ENCODE measurements around the gene CCT2.

CCT2 gene

DNA sequence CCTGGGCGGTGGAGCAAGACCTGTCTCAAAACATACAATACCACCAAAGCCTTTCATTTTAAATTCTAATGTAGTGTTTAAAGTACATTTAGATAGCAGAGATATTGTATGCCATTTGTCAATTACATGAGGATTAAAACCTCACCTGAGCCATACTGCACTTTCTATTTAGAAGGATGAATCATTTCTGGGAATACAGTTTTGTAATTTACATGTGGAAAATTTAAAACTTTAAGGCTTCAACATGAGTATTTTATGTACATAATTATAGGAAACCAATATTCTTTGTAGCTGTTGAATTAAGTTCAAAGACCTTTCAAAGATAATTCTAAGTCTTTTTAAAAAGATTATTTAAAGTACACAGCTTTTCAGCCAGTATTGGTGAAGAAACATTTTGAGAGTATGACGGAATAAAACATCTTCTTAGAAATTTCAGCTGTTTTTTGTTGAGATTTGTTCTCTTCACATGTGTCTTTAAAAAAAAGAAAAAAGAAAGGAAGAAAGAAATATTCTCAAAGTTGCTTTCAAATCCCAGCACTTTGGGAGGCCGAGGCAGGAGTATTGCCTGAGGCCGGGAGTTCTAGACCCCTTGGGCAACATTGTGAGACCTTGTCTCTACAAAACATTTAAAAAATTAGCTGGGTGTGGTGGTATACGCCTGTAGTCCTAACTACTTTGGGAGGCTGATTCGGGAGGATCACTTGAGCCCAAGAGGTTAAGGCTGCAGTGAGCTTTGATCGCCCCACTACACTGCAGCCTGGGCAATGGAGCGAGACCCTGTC is 34.5 kb upstream of the CCT2 start:
- TF ChIP-seq CTCF (IDR thresholded peaks at IDR 0.05; ENCODE audit: control insufficient read depth, insufficient read depth, low read depth, low read length, missing control alignments) = no peak
- no peak overlapping the region for H3K4me3 ChIP-seq (ENCODE audit: control insufficient read depth, low read depth, low read length)
- DNase-seq (ENCODE audit: low read depth) = no peak

- DNase-seq (ENCODE audit: low read depth) = no peak
- no peak for TF ChIP-seq CTCF (IDR thresholded peaks at IDR 0.05; ENCODE audit: control insufficient read depth, insufficient read depth, low read depth, low read length, missing control alignments)
- no peak overlapping the region for H3K4me3 ChIP-seq (ENCODE audit: control insufficient read depth, low read depth, low read length)
Measured at GRCh38 chr12:69553628-69554248, 31.5 kb upstream of the CCT2 start.

- DNase-seq (ENCODE audit: low read depth) = peak; percentile 80
- H3K4me3 ChIP-seq (ENCODE audit: control insufficient read depth, low read depth, low read length) = no peak overlapping the region
- TF ChIP-seq CTCF (IDR thresholded peaks at IDR 0.05; ENCODE audit: control insufficient read depth, insufficient read depth, low read depth, low read length, missing control alignments) = no peak
Measured at GRCh38 chr12:69555461-69555860, 29.8 kb upstream of the CCT2 start.

DNA sequence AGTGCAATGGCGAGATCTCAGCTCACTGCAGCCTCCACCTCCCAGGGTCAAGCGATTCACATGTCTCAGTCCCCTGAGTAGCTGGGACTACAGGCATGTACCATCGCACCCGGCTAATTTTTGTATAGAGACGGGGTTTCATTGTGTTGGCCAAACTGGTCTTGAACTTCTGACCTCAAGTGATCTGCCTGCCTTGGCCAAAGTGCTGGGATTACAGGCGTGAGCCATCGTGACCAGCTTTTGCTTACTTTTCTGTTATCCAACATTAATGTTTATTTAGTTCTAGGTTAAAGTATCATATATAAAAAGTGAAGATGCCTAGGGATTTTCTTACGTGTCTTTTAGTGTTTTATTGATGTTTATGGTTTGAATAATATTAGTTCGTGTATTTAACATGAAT is 28.9 kb upstream of the CCT2 start:
- TF ChIP-seq CTCF (IDR thresholded peaks at IDR 0.05; ENCODE audit: control insufficient read depth, insufficient read depth, low read depth, low read length, missing control alignments) = no peak
- no peak for DNase-seq (ENCODE audit: low read depth)
- H3K4me3 ChIP-seq (ENCODE audit: control insufficient read depth, low read depth, low read length) = no peak overlapping the region

DNA sequence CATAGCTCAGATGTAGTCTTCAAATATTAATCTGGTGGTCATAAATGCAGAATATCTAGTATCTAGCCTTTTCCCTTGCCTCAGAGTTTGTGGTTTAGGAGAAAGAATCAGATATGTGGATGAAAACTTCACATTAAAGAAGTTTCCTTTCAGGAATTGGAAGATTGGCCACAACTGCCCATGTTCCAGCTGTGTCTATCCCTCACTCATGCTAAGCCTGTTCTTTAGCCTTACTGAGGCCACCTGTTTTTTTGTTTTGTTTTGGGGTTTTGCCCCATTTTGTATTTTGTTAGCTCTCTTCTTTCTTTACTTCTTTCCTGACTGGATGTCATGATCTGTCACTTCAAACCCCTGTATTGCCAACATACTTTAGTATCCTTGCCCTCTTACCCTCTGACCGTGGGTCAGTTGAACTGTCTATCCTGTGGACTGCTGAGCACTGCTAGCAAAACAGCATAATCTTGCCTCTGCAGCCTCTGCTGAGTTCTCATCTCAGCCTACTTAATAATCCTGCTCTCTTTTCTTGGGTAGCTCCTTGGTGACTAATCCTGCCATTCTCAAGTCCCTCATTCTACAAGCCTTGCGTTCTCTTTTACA is 22.0 kb upstream of the CCT2 start:
- no peak for DNase-seq (ENCODE audit: low read depth)
- TF ChIP-seq CTCF (IDR thresholded peaks at IDR 0.05; ENCODE audit: control insufficient read depth, insufficient read depth, low read depth, low read length, missing control alignments) = no peak
- no peak overlapping the region for H3K4me3 ChIP-seq (ENCODE audit: control insufficient read depth, low read depth, low read length)

GRCh38 chr12:69566603-69567002 is 18.7 kb upstream of the CCT2 start:
- no peak for DNase-seq (ENCODE audit: low read depth)
- no peak for TF ChIP-seq CTCF (IDR thresholded peaks at IDR 0.05; ENCODE audit: control insufficient read depth, insufficient read depth, low read depth, low read length, missing control alignments)
- no peak overlapping the region for H3K4me3 ChIP-seq (ENCODE audit: control insufficient read depth, low read depth, low read length)
